ENCODE results near the gene MORN4.

MORN4 gene

DNA sequence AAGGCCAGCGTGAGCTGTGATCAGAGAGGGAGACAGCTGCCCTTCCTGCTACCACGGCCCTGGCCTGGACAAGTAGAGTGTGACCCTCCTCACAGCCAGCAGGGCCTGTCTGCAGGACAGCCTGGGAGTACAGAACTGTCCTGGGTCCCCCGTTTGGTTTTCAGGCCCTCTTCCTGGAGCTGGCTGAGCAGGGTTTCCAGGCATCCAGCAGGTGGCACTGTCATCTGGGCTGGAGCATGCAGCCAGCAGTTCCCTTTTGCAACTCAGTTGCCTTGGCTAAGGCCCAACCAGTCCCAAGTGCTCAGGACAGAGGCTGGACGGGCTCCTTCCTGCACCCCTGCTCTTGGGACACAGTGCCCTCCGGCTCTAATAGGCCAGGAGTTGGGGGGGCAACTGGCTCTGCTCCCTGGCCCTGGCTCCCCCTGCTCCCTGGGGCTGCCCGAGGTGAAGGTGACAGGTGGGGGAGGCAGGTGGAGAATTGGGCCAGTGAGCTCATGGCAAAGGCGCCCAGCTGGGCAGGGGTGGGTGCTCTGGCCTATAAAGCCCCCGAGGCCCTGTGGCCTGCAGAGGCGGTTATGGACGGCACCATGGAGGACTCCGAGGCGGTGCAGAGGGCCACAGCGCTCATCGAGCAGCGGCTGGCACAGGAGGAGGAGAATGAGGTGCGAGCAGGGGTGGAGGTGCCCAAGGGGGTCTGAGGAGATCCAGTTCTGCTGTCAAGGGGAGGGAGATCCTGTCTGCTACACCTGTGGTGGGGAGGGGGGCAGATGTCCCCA lies 60.9 kb downstream of the MORN4 start, which contains the start of gene ANKRD2:
TSS of gene ANKRD2 (plus strand) at position 566 of the 776 bp plus-strand sequence. CDS start at position 576, 10 bp downstream.
- peak; percentile 16 to 24 for DNase-seq

DNA sequence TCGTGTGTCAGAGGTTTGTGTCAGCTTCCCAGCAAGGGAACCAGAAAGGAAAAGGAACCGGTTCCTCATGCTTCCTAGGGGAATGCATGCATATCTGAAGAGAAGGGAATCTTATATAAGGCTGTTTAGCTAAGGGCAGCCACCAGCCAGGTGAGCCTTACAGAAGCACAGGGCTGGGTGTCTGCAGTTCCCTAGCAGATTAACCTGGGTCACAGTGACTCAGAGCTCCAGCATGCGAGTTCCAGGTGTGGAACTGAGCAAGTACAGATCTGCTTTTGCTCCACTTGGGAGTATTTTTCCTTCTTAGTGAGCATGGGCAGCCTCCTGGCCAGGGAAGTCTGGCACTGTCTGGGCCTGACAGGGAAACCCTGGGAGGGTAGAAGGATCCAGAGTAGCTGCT lies 61.7 kb downstream of the MORN4 start:
- DNase-seq = no peak

DNA sequence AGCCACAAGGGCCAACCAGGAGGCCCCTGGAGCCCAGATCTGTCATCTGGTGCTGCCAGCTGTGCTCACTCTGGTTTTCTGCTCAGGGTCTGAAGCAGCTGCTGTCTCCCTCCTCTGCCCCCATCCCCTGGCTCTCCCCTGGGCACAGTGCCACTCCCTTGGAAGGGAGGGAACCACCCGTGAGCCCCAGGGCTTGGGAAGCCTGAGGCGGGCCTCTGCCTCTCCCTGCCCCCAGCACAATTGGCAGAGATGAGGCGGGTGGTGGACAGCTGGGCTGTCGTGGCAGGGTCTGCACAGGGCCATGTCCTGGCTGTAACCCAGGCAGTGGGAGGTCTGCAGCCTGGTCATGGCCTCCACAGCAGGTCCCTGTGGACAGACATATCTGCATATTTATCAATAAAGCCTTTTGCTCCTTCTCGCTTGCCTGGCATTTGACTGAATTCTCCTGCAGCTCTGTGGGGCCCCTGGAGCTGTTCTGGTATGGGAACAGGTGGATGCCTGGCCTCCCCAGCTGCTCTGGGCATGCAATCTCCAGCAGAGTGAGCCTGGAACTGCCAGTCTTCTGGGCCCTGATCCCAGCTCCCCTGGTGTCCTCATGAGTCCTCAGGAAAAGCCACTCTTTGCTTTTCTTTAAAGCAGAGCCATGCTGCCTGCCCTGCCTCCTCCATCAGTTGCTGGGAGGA lies 62.4 kb downstream of the MORN4 start:
- no peak for DNase-seq

DNA sequence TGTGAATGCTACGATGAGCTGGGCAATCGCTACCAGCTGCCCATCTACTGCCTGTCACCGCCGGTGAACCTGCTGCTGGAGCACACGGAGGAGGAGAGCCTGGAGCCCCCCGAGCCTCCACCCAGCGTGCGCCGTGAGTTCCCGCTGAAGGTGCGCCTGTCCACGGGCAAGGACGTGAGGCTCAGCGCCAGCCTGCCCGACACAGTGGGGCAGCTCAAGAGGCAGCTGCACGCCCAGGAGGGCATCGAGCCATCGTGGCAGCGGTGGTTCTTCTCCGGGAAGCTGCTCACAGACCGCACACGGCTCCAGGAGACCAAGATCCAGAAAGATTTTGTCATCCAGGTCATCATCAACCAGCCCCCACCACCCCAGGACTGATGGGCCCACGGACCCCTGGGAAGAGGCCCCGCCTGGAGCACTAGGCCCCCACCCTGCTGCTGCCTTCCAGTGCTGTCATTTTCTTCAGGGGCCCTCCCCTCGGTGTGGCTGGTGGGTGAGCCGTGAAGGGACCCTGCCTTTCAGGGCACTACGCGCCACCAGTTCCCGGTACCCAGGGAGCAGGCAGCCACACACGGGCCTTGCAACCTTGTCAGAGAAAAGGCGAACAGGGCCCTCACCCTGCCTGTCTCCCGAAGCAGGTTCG lies 63.0 kb downstream of the MORN4 start:
- DNase-seq = no peak

DNA sequence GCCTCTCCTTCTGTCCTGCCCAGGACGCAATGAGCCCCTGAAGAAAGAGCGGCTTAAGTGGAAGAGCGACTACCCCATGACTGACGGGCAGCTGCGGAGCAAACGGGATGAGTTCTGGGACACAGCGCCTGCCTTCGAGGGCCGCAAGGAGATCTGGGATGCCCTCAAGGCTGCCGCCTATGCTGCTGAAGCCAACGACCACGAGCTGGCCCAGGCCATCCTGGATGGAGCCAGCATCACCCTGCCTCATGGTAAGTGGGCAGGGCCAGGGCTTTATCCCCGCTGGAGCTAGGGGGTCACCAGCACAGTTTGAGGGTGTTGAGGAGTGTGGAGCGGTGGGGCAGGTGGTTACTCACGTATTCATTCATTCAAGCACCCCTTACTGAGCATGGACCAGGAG lies 65.4 kb downstream of the MORN4 start:
- no peak for DNase-seq

DNA sequence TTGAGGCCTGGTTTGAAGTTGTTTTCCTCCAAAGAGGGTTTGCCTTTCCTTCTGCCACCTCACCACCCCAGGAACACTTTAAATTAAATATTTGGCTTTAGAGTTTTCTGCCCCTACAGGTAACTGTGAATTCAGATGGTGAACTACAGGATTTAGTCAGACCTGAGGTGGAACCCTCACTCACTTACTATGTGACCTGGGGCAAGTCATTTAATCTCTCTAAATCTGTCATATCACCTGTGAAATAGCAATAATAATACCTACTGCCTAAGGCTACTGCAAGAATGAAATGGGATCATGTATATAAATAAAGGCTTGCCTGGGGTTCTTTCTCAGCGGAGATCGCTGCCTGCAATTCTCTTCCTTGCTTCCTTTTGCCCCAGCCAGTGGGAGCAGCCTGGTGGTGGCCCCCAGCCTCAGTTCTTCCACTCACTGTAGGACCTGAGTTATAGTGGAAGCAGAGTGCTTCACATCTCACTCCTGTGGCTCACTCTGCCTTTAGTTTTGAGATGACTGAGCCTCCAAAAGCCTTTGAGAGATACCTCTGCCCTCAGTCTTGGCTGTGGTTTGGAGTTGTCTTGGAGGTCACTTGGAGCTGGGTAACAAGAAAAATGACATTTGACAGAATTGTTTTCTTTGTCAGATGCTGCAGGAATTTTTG lies 66.8 kb downstream of the MORN4 start:
- no peak for DNase-seq

DNA sequence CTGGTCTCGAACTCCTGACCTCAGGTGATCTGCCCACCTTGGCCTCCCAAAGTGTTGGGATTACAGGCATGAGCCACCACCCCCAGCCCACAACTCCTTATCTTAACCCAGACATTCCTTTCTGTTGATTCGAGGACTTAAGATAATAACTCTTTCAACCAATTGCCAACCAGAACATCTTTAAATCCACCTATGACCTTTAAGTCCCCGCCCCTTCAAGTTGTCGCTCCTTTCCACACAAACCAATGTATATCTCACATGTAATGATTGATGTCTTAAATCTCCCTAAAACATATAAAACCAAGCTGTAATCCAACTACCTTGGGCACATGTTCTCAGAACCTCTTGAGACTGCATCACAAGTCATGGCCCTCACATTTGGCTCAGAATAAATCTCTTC lies 68.5 kb downstream of the MORN4 start:
- no peak for DNase-seq
